Caco-2 (cell line): ENCODE measurements around the gene TSC22D1. TPM values are rescaled to one million over a fixed set of nuclear protein-coding genes. Genes with fewer than 3 reads are reported as not detected.

Experiments used
- BruUV-seq: library from RNA; stranded (reverse); fragments of 400-500 nt; replicated peaks from 2 replicates; lab custom pipeline; 2021; lab: Mats Ljungman, UMichigan
- CTCF ChIA-PET: fragments of 300-600 bp; sonication (Branson Sonifier 250); formaldehyde crosslinking; loops from one replicate; lab custom pipeline; 2022; ENCODE audit warnings: antibody characterized with exemption; lab: Charles Lee
- POLR2A ChIA-PET: fragments of 300-600 bp; sonication (Branson Sonifier 250); formaldehyde crosslinking; loops from one replicate; lab custom pipeline; 2022; ENCODE audit warnings: antibody characterized with exemption; lab: Charles Lee
- DNase-seq, 2 experiments: peaks; one replicate each; pipeline versions ENCODE4 v3.0.0 to v3.0.0-alpha.2; 2020 to 2022
- H3K27me3 ChIP-seq: replicated peaks from 2 replicates; pipeline ENCODE4 v1.6.0; 2011; ENCODE audit warnings: low read length; ENCODE audit not compliant: control insufficient read depth, insufficient read depth
- H3K36me3 ChIP-seq: 2 replicates; pipeline ENCODE4 v1.5.1; 2011; ENCODE audit warnings: low read length; ENCODE audit not compliant: control insufficient read depth, insufficient read depth
- H3K4me1 ChIP-seq: fragments of 250-450 bp; sonication (Bioruptor Pico); 2 replicates; pipeline ENCODE4 v1.5.1; 2020; ENCODE audit warnings: mild to moderate bottlenecking
- H3K4me3 ChIP-seq: 2 replicates; pipeline ENCODE4 v1.5.1; 2011; ENCODE audit warnings: low read depth, mild to moderate bottlenecking, control low read depth, low read length
- H3K9me3 ChIP-seq: fragments of 250-450 bp; sonication (Bioruptor Pico); 2 replicates; pipeline ENCODE4 v1.5.1; 2020; ENCODE audit warnings: mild to moderate bottlenecking, moderate library complexity
- H3K27ac Mint-ChIP-seq: one replicate; pipeline ENCODE4 v1.8.0; 2022; ENCODE audit warnings: mixed read lengths; ENCODE audit not compliant: unreplicated experiment
- H3K27me3 Mint-ChIP-seq: one replicate; pipeline ENCODE4 v1.8.0; 2022; ENCODE audit warnings: mixed read lengths; ENCODE audit not compliant: insufficient read depth, unreplicated experiment
- H3K36me3 Mint-ChIP-seq: one replicate; pipeline ENCODE4 v1.8.0; 2022; ENCODE audit warnings: mild to moderate bottlenecking, mixed read lengths; ENCODE audit not compliant: insufficient read depth, unreplicated experiment
- H3K4me1 Mint-ChIP-seq: one replicate; pipeline ENCODE4 v1.8.0; 2022; ENCODE audit warnings: low read depth, mixed read lengths; ENCODE audit not compliant: unreplicated experiment
- H3K4me3 Mint-ChIP-seq: one replicate; pipeline ENCODE4 v1.8.0; 2022; ENCODE audit warnings: mild to moderate bottlenecking, moderate library complexity, mixed read lengths; ENCODE audit not compliant: unreplicated experiment
- H3K9me3 Mint-ChIP-seq: one replicate; pipeline ENCODE4 v1.8.0; 2022; ENCODE audit warnings: mixed read lengths; ENCODE audit not compliant: unreplicated experiment
- intact Hi-C: fragments of 100-400 bp; cut with micrococcal nuclease; formaldehyde crosslinking; loops from one replicate; pipeline ENCODE4 v1.10.0; 2022; ENCODE audit not compliant: unreplicated experiment
- total RNA-seq: library from RNA; stranded (reverse); gene quantifications from 2 replicates; pipeline ENCODE4 v1.2.3, GENCODE V29; 2022
- TF ChIP-seq, protein P1 (sequence below), 2 experiments: fragments of 200-600 bp in 1 of 2; IDR thresholded peaks; 1 replicate in 1 of 2; 2 replicates in 1 of 2; pipeline versions ENCODE4 v1.5.1 to v1.8.0; 2011 to 2022; ENCODE audit warnings: antibody characterized with exemption in 1 of 2, control low read depth in 1 of 2, inconsistent platforms in 1 of 2, low read depth in 1 of 2, low read length in 1 of 2, mild to moderate bottlenecking in 1 of 2, moderate library complexity in 1 of 2; ENCODE audit not compliant: insufficient read depth in 1 of 2, severe bottlenecking in 1 of 2, unreplicated experiment in 1 of 2

TSC22D1 gene
- total RNA-seq, 1 experiment from 2014 or later, result 159 TPM

DNA sequence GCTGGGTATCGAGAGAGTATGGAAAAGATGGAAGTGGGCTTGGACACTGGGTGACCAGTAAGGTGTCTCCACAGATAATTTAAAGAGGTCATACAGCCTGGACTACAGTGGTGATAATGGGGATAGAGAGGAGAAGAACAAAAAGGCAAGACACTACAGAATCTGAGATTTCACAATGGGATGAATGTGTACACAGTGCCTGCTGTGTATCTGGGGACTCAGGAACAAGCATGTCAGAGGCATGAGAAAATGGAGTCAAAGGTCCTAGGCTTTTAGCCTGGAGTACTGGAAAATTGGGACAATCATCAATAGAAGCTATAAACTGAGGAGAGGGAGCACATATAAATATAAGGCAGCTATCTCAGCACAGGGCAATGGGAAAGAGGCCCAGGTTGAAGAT, 69.4 kb downstream of the TSC22D1 start:
- CTCF ChIA-PET, result no interaction called here
- TF ChIP-seq, protein P1, sequence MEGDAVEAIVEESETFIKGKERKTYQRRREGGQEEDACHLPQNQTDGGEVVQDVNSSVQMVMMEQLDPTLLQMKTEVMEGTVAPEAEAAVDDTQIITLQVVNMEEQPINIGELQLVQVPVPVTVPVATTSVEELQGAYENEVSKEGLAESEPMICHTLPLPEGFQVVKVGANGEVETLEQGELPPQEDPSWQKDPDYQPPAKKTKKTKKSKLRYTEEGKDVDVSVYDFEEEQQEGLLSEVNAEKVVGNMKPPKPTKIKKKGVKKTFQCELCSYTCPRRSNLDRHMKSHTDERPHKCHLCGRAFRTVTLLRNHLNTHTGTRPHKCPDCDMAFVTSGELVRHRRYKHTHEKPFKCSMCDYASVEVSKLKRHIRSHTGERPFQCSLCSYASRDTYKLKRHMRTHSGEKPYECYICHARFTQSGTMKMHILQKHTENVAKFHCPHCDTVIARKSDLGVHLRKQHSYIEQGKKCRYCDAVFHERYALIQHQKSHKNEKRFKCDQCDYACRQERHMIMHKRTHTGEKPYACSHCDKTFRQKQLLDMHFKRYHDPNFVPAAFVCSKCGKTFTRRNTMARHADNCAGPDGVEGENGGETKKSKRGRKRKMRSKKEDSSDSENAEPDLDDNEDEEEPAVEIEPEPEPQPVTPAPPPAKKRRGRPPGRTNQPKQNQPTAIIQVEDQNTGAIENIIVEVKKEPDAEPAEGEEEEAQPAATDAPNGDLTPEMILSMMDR (IDR thresholded peaks at IDR 0.05; ENCODE audit: insufficient read depth in 1 of 2, low read depth in 1 of 2, low read length in 1 of 2, severe bottlenecking in 1 of 2, unreplicated experiment in 1 of 2), result no peak
- H3K27me3 ChIP-seq, result no peaks in the 10 kb centered on the region
- no peaks in the 10 kb centered on the region for H3K9me3 Mint-ChIP-seq
- POLR2A ChIA-PET, result no interaction called here
- no peak overlapping the region for H3K27ac Mint-ChIP-seq
- intact Hi-C loops, result no loop called here
- no TSS peak for BruUV-seq
- no peaks in the 10 kb centered on the region for H3K36me3 ChIP-seq
- H3K36me3 Mint-ChIP-seq, result peaks cover 4% of the 10 kb centered on the region
- peaks cover 17% of the 10 kb centered on the region for H3K4me1 Mint-ChIP-seq
- no peaks in the 10 kb centered on the region for H3K9me3 ChIP-seq
- H3K4me1 ChIP-seq, result peaks cover 9% of the 10 kb centered on the region
- H3K4me3 Mint-ChIP-seq, result no peak overlapping the region
- no peak overlapping the region for H3K4me3 ChIP-seq
- no peak for DNase-seq
- no peaks in the 10 kb centered on the region for H3K27me3 Mint-ChIP-seq

DNA sequence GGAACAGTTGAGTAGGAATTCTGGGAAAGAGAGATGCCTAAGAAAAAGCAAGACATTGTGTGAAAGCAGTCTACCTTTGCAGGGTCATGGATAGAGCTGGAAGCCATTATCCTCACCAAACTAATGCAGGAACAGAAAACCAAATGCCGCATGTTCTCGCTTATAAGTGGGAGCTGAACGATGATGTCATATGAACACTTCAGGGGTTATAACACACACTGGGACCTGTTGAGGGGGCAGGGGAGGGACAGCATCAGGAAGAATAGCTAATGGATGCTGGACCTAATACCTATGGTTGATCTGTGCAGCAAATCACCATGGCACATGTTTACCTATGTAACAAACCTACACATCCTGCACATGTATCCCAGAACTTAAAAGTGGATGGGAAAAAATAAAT, 69.9 kb downstream of the TSC22D1 start:
- ChIA-PET CTCF (no interaction called here), POLR2A (no interaction called here)
- Mint-ChIP-seq H3K9me3 (no peaks in the 10 kb centered on the region), H3K4me3 (no peak overlapping the region), H3K36me3 (peaks cover 4% of the 10 kb centered on the region), H3K27me3 (no peaks in the 10 kb centered on the region), H3K27ac (no peak overlapping the region), H3K4me1 (peaks cover 17% of the 10 kb centered on the region)
- DNase-seq, result no peak
- Histone ChIP-seq H3K9me3 (no peaks in the 10 kb centered on the region), H3K4me3 (no peak overlapping the region), H3K36me3 (no peaks in the 10 kb centered on the region), H3K4me1 (peaks cover 9% of the 10 kb centered on the region), H3K27me3 (no peaks in the 10 kb centered on the region)
- TF ChIP-seq, protein P1 (IDR thresholded peaks at IDR 0.05; ENCODE audit: insufficient read depth in 1 of 2, low read depth in 1 of 2, low read length in 1 of 2, severe bottlenecking in 1 of 2, unreplicated experiment in 1 of 2), result no peak
- no TSS peak for BruUV-seq
- intact Hi-C loops, result no loop called here

DNA sequence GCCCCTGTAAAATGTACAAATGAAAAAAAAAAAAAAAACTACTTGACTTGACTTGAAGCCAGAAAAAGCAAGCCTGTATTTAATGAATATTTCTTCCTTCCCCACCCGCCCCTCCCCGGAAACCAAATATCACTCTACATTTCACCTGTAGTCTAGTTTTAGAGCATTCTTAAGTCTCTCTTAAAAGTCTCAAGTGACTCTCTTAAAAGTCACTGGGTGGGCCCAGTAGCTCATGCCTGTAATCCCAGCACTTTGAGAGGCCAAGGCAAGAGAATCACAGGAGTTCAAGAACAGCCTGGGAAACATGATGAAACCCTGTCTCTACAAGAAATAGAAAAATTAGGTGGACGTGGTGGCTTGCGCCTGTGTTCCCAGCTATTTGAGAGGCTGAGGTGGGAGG, 72.0 kb downstream of the TSC22D1 start:
- Mint-ChIP-seq H3K9me3 (no peaks in the 10 kb centered on the region), H3K4me3 (no peak overlapping the region), H3K27me3 (no peaks in the 10 kb centered on the region), H3K36me3 (peaks cover 4% of the 10 kb centered on the region), H3K4me1 (peaks cover 17% of the 10 kb centered on the region), H3K27ac (no peak overlapping the region)
- intact Hi-C loops, result no loop called here
- BruUV-seq, result no TSS peak
- DNase-seq, result no peak
- Histone ChIP-seq H3K27me3 (no peaks in the 10 kb centered on the region), H3K9me3 (no peaks in the 10 kb centered on the region), H3K36me3 (no peaks in the 10 kb centered on the region), H3K4me3 (no peak overlapping the region), H3K4me1 (peaks cover 9% of the 10 kb centered on the region)
- POLR2A ChIA-PET, result no interaction called here
- TF ChIP-seq, protein P1 (IDR thresholded peaks at IDR 0.05; ENCODE audit: insufficient read depth in 1 of 2, low read depth in 1 of 2, low read length in 1 of 2, severe bottlenecking in 1 of 2, unreplicated experiment in 1 of 2), result no peak
- CTCF ChIA-PET, result interaction anchor here (0.6 kb wide), 1 partner anchor 21 kb away, joined by 7 read pairs; no protein-coding TSS in a partner anchor
